SU-DHL-6 (cell line): ENCODE data around the gene ZDHHC17.

Source experiments
- CTCF ChIP-seq: fragments of 200-600 bp; sonication (generic); IDR thresholded peaks from one replicate; pipeline ENCODE4 v1.5.1; 2017; ENCODE audit warnings: antibody characterized with exemption, mild to moderate bottlenecking, low read length, moderate library complexity; ENCODE audit not compliant: insufficient read depth, poor library complexity, severe bottlenecking
- EZH2phosphoT487 ChIP-seq: fragments of 200-600 bp; sonication (generic), shearing (Covaris generic); conservative IDR thresholded peaks from 2 replicates; pipeline ENCODE4 v1.6.1; 2018; ENCODE audit warnings: mild to moderate bottlenecking, antibody characterized with exemption, low read length, moderate library complexity, mixed read lengths

DNA sequence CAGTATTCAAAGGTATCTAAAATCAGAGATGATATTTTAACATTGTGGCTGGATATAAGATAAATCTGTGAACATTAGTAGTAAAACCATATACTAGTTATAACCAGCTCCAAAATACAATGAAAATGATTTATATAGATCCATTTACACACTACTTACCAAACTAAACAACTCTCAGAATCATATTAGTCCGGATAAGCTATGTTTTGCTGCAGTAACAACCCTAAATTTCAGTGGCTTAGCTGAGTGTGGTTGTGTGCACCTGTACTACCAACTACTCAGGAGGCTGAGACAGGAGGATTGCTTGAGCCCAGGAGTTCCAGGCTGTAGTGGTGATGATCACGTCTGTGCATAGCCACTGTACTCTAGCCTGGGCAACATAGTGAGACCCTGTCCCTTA, 23.8 kb downstream of the ZDHHC17 start:
- TF ChIP-seq CTCF: no peak
- no peak for TF ChIP-seq EZH2phosphoT487
